ENCODE measurements around the gene VAPA. TPM values are rescaled to one million over a fixed set of nuclear protein-coding genes. Genes with fewer than 3 reads are reported as not detected.

VAPA gene
- total and polyA plus RNA-seq, 9 of the 15 experiments (the other 6 are each of a cell fraction or from before 2014, with no cell fraction given), result 219 to 902 (median 526) TPM

- DNase-seq (ENCODE audit: extremely low read depth in 1 of 4, low spot score in 3 of 4) (peak; percentile 83 to 97 (median 89)), FAIRE-seq (peak; percentile 99), ATAC-seq (peak; percentile 89)
- BruUV-seq (replicated peaks), result no TSS peak
- Histone ChIP-seq H4K20me1 (replicated peaks; ENCODE audit: control insufficient read depth, insufficient read depth, low read length) (no peaks in the 10 kb centered on the region), H3K79me2 (ENCODE audit: control insufficient read depth, insufficient read depth, low read length) (peaks cover 6% of the 10 kb centered on the region; the same call in 2 of the 3 replicates), H2AFZ (ENCODE audit: low read depth, low read length) (peak overlapping the region; percentile 79), H3K4me1 (replicated peaks in 1 of 2; ENCODE audit: control insufficient read depth in 2 of 2, insufficient read depth in 2 of 2, low read length in 2 of 2) (peaks cover 23 to 67% of the 10 kb centered on the region in 2 experiments), H3K27ac (ENCODE audit: extremely low read depth, low read depth, low read length) (peak overlapping the region; percentile 92), H3K4me2 (ENCODE audit: insufficient read depth, low read length) (peak overlapping the region; percentile 72), H3K36me3 (ENCODE audit: control insufficient read depth, insufficient read depth, low read length) (no peaks in the 10 kb centered on the region), H3K9me3 (replicated peaks; ENCODE audit: control insufficient read depth, insufficient read depth, low read depth, low read length) (peaks cover 21% of the 10 kb centered on the region), H3K4me3 (no peak overlapping the region), H3K9ac (ENCODE audit: insufficient read depth in 1 of 2, low read depth in 2 of 2, low read length in 2 of 2) (peak overlapping the region; percentile 10 to 72; a peak in 3 of 4 replicates), H3K9me1 (ENCODE audit: control insufficient read depth, insufficient read depth, low read length) (no peaks in the 10 kb centered on the region), H3K27me3 (ENCODE audit: control insufficient read depth in 2 of 2, insufficient read depth in 2 of 2, low read length in 2 of 2) (no peaks in the 10 kb centered on the region)
- ChIA-PET CTCF (ENCODE audit: low intra/inter-chr PET ratio) (no interaction called here), POLR2A (interaction anchor here (0.6 to 2.5 kb wide), 21 partner anchors 9 to 186 kb away, joined by 3 to 17 read pairs (median 5); partner anchors contain the start of genes TXNDC2 and VAPA)
- in situ Hi-C loops (cut with MboI), result no loop called here
- intact Hi-C loops (cut with micrococcal nuclease), result loop anchor here (10.0 kb wide), 1 partner anchor 185 kb away; no protein-coding TSS in a partner anchor
- WGBS (ENCODE audit: insufficient coverage, low coverage, missing lambda C conversion rate), result 5% methylated on average over 9 of the region's 9 CpGs
- TF ChIP-seq E2F1 (CRISPR knock-in tag; IDR thresholded peaks at IDR 0.05) (no peak), ZNF431 (CRISPR knock-in tag; IDR thresholded peaks at IDR 0.05) (no peak), MAX (CRISPR knock-in tag; IDR thresholded peaks at IDR 0.05) (no peak), THRB (CRISPR knock-in tag; conservative IDR thresholded peaks at IDR 0.05) (no peak), PTTG1 (tag; IDR thresholded peaks at IDR 0.05; ENCODE audit: low read depth) (peak; percentile 61), MEIS2 (IDR thresholded peaks at IDR 0.05; ENCODE audit: partially characterized antibody) (no peak), ZNF444 (CRISPR knock-in tag; IDR thresholded peaks at IDR 0.05) (peak; percentile 3; the same call in 1 of the 2 replicates), ELF4 (CRISPR knock-in tag; IDR thresholded peaks at IDR 0.05) (no peak; the same call in 1 of the 2 replicates), HDAC3 (IDR thresholded peaks at IDR 0.05; ENCODE audit: borderline replicate concordance, partially characterized antibody) (no peak), ZNF184 (CRISPR knock-in tag; IDR thresholded peaks at IDR 0.05) (no peak), RFX7 (CRISPR knock-in tag; IDR thresholded peaks at IDR 0.05) (0 out of 2 replicates have a peak, but pooled peaks have one; percentile 25), PATZ1 (CRISPR knock-in tag; IDR thresholded peaks at IDR 0.05; ENCODE audit: borderline replicate concordance) (no peak), MLLT1 (IDR thresholded peaks at IDR 0.05) (no peak), ZNF354B (CRISPR knock-in tag; IDR thresholded peaks at IDR 0.05) (0 out of 2 replicates have a peak, but pooled peaks have one; percentile 12)
Observed at GRCh38 chr18:9869715-9870430, 43.9 kb upstream of the VAPA start.
